Loucy (cell line): ENCODE measurements around the gene TRIM13.

Source experiments
- CTCF ChIP-seq: fragments of 200-600 bp; sonication (generic); conservative IDR thresholded peaks from 2 replicates; pipeline ENCODE4 v1.5.1; 2014; ENCODE audit warnings: mild to moderate bottlenecking, antibody characterized with exemption, low read length
- EZH2phosphoT487 ChIP-seq: fragments of 200-600 bp; IDR thresholded peaks from 2 replicates; pipeline ENCODE4 v1.6.1; 2018; ENCODE audit warnings: antibody characterized with exemption, mild to moderate bottlenecking, moderate library complexity, borderline replicate concordance

- no peak for TF ChIP-seq CTCF
- TF ChIP-seq EZH2phosphoT487, result no peak
Measured at GRCh38 chr13:49993111-49993510, 3.7 kb upstream of the TRIM13 start.
